OCI-LY1 (cell line): ENCODE data around the gene HAUS7.

Experiments used
- CTCF ChIP-seq: fragments of 200-600 bp; sonication (generic), shearing (Covaris generic); IDR thresholded peaks from 2 replicates; pipeline ENCODE4 v1.5.1; 2017; ENCODE audit warnings: mild to moderate bottlenecking, antibody characterized with exemption, low read length, moderate library complexity, mixed read lengths
- EZH2 ChIP-seq: fragments of 200-600 bp; sonication (generic), shearing (Covaris generic); IDR thresholded peaks from 2 replicates; pipeline ENCODE4 v1.8.0; 2017; ENCODE audit warnings: borderline replicate concordance, mixed run types, mild to moderate bottlenecking, antibody characterized with exemption, low read length, moderate library complexity, mixed read lengths

GRCh38 chrX:153426204-153426603 is 44.2 kb downstream of the HAUS7 start:
- TF ChIP-seq CTCF (no peak), EZH2 (no peak)
